NT2/D1 (cell line): ENCODE data around the gene TTC6.

Source experiments
- SUZ12 ChIP-seq: IDR thresholded peaks from 2 replicates; pipeline ENCODE4 v1.6.1; 2011; ENCODE audit not compliant: insufficient read length, insufficient read depth; ENCODE audit errors: extremely low read depth
- YY1 ChIP-seq: IDR thresholded peaks from 2 replicates; pipeline ENCODE4 v1.6.1; 2011; ENCODE audit not compliant: insufficient read length, insufficient read depth
- ZNF274 ChIP-seq: IDR thresholded peaks from 2 replicates; pipeline ENCODE4 v1.6.1; 2011; ENCODE audit warnings: mild to moderate bottlenecking, low read depth, low read length

- TF ChIP-seq ZNF274: no peak
- TF ChIP-seq YY1: no peak
- TF ChIP-seq SUZ12: no peak
Measured at GRCh38 chr14:37588956-37589714, 6.3 kb upstream of the TTC6 start.
